Nephron progenitor cell (in vitro differentiated cells): ENCODE data around the gene PPCDC.
"Not testable (repeated sequence)": the region's sequence is repeated elsewhere in the genome, so short reads cannot be mapped to it uniquely, and the experiment has no call there.

Experiments used
- DNase-seq: peaks from one replicate; pipeline ENCODE4 v3.0.0; 2021
- H3K27ac Mint-ChIP-seq: 2 replicates; pipeline ENCODE4 v1.8.0; 2021; ENCODE audit warnings: mild to moderate bottlenecking, moderate library complexity, mixed read lengths
- H3K27me3 Mint-ChIP-seq: 2 replicates; pipeline ENCODE4 v1.8.0; 2021; ENCODE audit warnings: mild to moderate bottlenecking, low read depth, mixed read lengths; ENCODE audit not compliant: poor library complexity
- H3K36me3 Mint-ChIP-seq: 2 replicates; pipeline ENCODE4 v1.8.0; 2021; ENCODE audit warnings: low read depth, mixed read lengths
- H3K4me1 Mint-ChIP-seq: 2 replicates; pipeline ENCODE4 v1.8.0; 2021; ENCODE audit warnings: mixed read lengths
- H3K4me3 Mint-ChIP-seq: 2 replicates; pipeline ENCODE4 v1.8.0; 2021; ENCODE audit warnings: mild to moderate bottlenecking, moderate library complexity, mixed read lengths
- H3K9me3 Mint-ChIP-seq: 2 replicates; pipeline ENCODE4 v1.8.0; 2021; ENCODE audit warnings: mild to moderate bottlenecking, moderate library complexity, mixed read lengths
- CTCF ChIP-seq: fragments of 200-600 bp; sonication (generic); IDR thresholded peaks from 2 replicates; pipeline ENCODE4 v1.5.0; 2021; ENCODE audit warnings: antibody characterized with exemption

PPCDC gene

GRCh38 chr15:75073197-75073596, 49.8 kb downstream of the PPCDC start:
- H3K36me3 Mint-ChIP-seq, result peaks cover 10% of the 10 kb centered on the region
- peaks cover 13% of the 10 kb centered on the region for H3K27me3 Mint-ChIP-seq
- no peak overlapping the region for H3K27ac Mint-ChIP-seq
- H3K9me3 Mint-ChIP-seq, result peaks cover 17% of the 10 kb centered on the region
- TF ChIP-seq CTCF, result no peak
- peaks cover 6% of the 10 kb centered on the region for H3K4me1 Mint-ChIP-seq
- no peak for DNase-seq
- no peak overlapping the region for H3K4me3 Mint-ChIP-seq

DNA sequence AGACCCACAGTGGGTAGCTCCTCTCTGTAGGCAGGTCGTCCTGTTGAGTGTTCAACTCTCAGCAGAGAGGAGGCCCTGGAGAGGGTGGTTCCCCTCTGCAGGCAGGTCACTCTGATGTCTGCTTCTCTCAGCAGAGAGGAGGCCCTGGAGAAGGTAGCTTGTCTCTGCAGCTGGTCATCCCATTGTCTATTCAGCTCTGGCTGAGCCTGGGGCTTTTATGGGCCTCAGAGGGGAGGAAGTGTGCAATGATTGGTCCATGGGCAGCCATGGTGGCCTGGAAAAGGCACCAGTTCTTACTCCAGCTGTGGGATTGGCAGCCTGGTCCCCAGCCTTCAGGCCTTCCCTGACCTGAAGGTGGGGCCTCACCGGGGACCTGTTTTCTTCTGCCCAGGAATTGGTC, 52.9 kb downstream of the PPCDC start:
- Mint-ChIP-seq H3K9me3 (peaks cover 24% of the 10 kb centered on the region), H3K36me3 (peaks cover 7% of the 10 kb centered on the region), H3K27me3 (peaks cover 2% of the 10 kb centered on the region), H3K27ac (no peak overlapping the region), H3K4me1 (no peaks in the 10 kb centered on the region), H3K4me3 (no peak overlapping the region)
- DNase-seq, result no peak
- no peak for TF ChIP-seq CTCF

DNA sequence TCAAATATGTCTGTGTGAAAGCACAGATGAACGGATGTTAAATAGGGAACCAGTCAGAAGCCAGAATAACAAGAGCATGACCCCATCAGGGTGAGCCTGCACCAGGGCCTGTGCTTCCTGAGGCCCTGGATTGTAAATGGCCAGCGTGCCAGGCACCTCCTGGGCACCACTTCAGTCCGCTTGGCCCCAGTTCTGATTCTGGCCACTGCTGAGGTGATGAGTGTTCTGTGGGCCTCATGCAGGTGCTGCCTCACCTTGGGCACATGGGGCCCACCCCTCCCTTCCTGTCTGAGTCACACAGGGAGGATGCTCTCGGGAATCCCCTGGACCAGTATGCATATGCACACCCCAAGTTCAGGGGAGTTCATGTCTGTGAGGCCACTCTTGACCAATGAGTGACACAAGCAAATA, 54.2 kb downstream of the PPCDC start:
- DNase-seq, H3K4me3 Mint-ChIP-seq, H3K4me1 Mint-ChIP-seq, H3K36me3 Mint-ChIP-seq, H3K27ac Mint-ChIP-seq: not testable (repeated sequence)
- Mint-ChIP-seq H3K27me3 (peaks cover 13% of the 10 kb centered on the region), H3K9me3 (peaks cover 24% of the 10 kb centered on the region)

DNA sequence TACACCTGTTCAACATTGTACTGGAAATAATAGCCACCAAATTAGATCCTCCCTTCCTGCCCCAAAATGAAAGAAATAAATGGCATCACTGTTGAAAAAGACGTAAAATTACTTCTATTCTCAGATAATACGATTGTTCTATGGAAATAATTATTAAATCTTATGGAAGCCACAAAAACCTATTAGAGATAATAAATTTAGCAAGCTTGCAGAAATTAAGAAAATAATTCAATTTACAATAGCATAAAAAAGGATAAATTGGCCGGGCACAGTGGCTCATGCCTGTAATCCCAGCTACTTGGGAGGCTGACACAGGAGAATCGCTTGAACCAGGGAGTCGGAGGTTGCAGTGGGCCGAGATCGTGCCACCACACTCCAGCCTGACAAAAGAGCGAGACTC, 57.8 kb downstream of the PPCDC start:
- no peak for TF ChIP-seq CTCF
- no peak overlapping the region for H3K4me3 Mint-ChIP-seq
- H3K27ac Mint-ChIP-seq, result no peak overlapping the region
- peaks cover 4% of the 10 kb centered on the region for H3K36me3 Mint-ChIP-seq
- H3K9me3 Mint-ChIP-seq, result peaks cover 28% of the 10 kb centered on the region
- H3K27me3 Mint-ChIP-seq, result peaks cover 39% of the 10 kb centered on the region
- DNase-seq, result no peak
- H3K4me1 Mint-ChIP-seq, result no peaks in the 10 kb centered on the region

DNA sequence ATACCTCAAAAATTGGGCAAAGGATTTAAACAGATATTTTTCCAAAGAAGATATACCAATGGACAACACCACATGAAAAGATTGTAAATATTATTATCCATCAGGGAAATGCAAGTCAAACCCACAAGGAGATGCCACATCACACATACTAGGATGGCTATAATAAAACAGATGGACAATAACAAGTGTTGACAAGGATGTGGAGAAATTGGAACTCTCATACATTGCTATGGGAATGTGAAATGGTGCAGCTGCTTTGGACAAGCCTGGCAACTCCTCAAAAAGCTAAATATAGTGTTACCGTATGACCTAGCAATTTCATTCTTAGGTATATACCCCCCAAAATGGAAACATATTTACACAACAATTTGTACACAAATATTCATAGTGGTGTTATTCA, 59.3 kb downstream of the PPCDC start:
- Mint-ChIP-seq H3K36me3 (peaks cover 8% of the 10 kb centered on the region), H3K9me3 (peaks cover 38% of the 10 kb centered on the region), H3K4me1 (no peaks in the 10 kb centered on the region), H3K27ac (no peak overlapping the region), H3K27me3 (peaks cover 43% of the 10 kb centered on the region), H3K4me3 (no peak overlapping the region)
- no peak for DNase-seq
- TF ChIP-seq CTCF, result no peak

DNA sequence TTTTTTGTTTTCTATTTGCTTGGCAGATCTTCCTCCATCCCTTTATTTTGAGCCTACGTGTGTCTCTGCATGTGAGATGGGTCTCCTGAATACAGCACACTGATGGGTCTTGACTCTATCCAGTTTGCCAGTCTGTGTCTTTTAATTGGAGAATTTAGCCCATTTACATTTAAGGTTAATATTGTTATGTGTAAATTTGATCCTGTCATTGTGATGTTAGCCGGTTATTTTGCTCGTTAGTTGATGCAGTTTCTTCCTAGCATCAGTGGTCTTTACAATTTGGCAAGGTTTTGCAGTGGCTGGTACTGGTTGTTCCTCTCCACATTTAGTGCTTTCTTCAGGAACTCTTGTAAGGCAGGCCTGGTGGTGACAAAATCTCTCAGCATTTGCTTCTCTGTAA, 62.3 kb downstream of the PPCDC start:
- H3K4me3 Mint-ChIP-seq, DNase-seq, H3K4me1 Mint-ChIP-seq, H3K36me3 Mint-ChIP-seq, H3K27ac Mint-ChIP-seq: not testable (repeated sequence)
- H3K27me3 Mint-ChIP-seq, result peaks cover 43% of the 10 kb centered on the region
- H3K9me3 Mint-ChIP-seq, result peaks cover 30% of the 10 kb centered on the region

DNA sequence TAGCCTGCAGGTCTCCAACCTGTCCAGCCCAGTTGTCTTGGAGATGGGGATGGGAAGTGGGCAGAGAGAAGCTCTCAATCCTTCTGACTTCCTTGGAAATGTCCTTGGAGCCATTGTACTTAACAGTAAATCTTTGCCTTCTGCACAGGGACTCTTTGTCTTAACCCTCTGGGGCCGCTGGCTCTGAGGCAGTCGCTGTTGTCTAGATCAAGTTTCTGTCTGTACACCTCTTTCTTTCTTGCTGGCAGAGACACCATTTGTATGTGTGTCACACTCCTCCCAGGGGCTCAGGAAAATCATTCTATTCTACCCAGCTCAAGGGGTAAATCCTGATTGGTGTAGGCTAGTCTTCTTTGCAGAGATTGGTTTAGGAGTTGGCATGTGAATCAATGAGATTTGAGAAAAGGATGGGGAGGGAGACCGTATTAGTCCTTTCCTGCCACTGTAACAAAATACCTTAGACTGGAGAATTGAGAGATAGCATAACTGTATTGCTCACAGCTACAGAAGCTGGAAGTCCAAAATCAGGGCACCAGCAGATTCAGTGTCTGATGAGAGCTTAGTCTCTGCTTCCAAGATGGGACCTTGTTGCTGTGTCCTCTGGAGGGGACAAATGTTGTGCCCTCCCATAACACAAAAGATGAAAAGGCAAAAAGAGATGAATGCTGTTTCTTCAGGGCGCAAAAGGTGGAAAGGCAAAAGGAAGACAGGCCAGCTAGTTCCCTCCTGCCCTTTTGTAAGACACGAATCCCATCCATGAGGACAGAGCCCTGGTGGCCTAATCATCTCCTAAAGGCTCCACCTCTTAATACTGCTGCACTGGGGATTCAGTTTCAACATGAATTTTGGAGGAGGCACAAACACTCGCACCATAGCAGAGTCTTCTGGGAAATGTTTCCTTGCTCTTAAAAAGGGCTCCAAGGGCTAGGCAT, 66.3 kb downstream of the PPCDC start:
- Mint-ChIP-seq H3K4me1 (peaks cover 8% of the 10 kb centered on the region), H3K9me3 (peaks cover 25% of the 10 kb centered on the region), H3K4me3 (no peak overlapping the region), H3K36me3 (peaks cover 8% of the 10 kb centered on the region), H3K27me3 (peaks cover 21% of the 10 kb centered on the region), H3K27ac (peak overlapping the region; percentile 61)
- TF ChIP-seq CTCF, result no peak
- no peak for DNase-seq
